WTC11 (cell line): ENCODE data around the gene WSB1. TPM values are rescaled to one million over a fixed set of nuclear protein-coding genes. Genes with fewer than 3 reads are reported as not detected.

ENCODE experiments used
- ATAC-seq: fragments of 200-7000 bp; cut with Tn5 transposase; 2 replicates; pipeline ENCODE4 v1.10.0; 2021; ENCODE audit warnings: mild to moderate bottlenecking, moderate library complexity
- CTCF ChIA-PET: fragments of 300-600 bp; sonication (Branson Sonifier 250); formaldehyde crosslinking; loops from one replicate; lab custom pipeline; 2021; ENCODE audit warnings: antibody characterized with exemption; lab: Charles Lee
- POLR2A ChIA-PET: fragments of 350-600 bp; sonication (Branson Sonifier 250); formaldehyde crosslinking; loops from one replicate; lab custom pipeline; 2021; ENCODE audit warnings: antibody characterized with exemption; lab: Charles Lee
- DNase-seq: peaks from one replicate; pipeline ENCODE4 v3.0.0; 2021; ENCODE audit warnings: low spot score
- H3K27ac Mint-ChIP-seq: 2 replicates; pipeline ENCODE4 v1.8.0; 2021; ENCODE audit warnings: mixed read lengths
- H3K27me3 Mint-ChIP-seq: 2 replicates; pipeline ENCODE4 v1.8.0; 2021; ENCODE audit warnings: low read depth, mild to moderate bottlenecking, moderate library complexity, mixed read lengths
- H3K36me3 Mint-ChIP-seq: 2 replicates; pipeline ENCODE4 v1.8.0; 2021; ENCODE audit warnings: mixed read lengths
- H3K4me1 Mint-ChIP-seq: 2 replicates; pipeline ENCODE4 v1.8.0; 2022; ENCODE audit warnings: mixed read lengths
- H3K4me3 Mint-ChIP-seq: 2 replicates; pipeline ENCODE4 v1.8.0; 2021; ENCODE audit warnings: mild to moderate bottlenecking, moderate library complexity, mixed read lengths
- H3K9me3 Mint-ChIP-seq: 2 replicates; pipeline ENCODE4 v1.8.0; 2021; ENCODE audit warnings: mixed read lengths
- CTCF ChIP-seq: fragments of 200-600 bp; IDR thresholded peaks from 2 replicates; pipeline ENCODE4 v1.8.0; 2022; ENCODE audit warnings: antibody characterized with exemption
- E2F5 ChIP-seq: sonication (generic); formaldehyde crosslinking; IDR thresholded peaks from 2 replicates; pipeline ENCODE4 v1.8.1; 2022; ENCODE audit warnings: mild to moderate bottlenecking, moderate library complexity, missing genetic modification reagents
- ELF4 ChIP-seq: sonication (generic); formaldehyde crosslinking; IDR thresholded peaks from 2 replicates; pipeline ENCODE4 v1.8.1; 2022; ENCODE audit warnings: low read depth, mild to moderate bottlenecking, moderate library complexity, missing genetic modification reagents
- FOXP1 ChIP-seq: sonication (generic); formaldehyde crosslinking; IDR thresholded peaks from 2 replicates; pipeline ENCODE4 v1.8.0; 2022; ENCODE audit warnings: missing genetic modification reagents, mild to moderate bottlenecking, moderate library complexity, borderline replicate concordance
- GRHL2 ChIP-seq: fragments of 250-450 bp; sonication (Bioruptor Pico); IDR thresholded peaks from 2 replicates; pipeline ENCODE4 v1.8.0; 2022; ENCODE audit warnings: mild to moderate bottlenecking, moderate library complexity; ENCODE audit not compliant: insufficient replicate concordance, severe bottlenecking
- JUN ChIP-seq: sonication (generic); formaldehyde crosslinking; IDR thresholded peaks from 2 replicates; pipeline ENCODE4 v1.8.0; 2023; ENCODE audit warnings: mild to moderate bottlenecking, missing genetic modification reagents
- NFATC4 ChIP-seq: fragments of 250-450 bp; sonication (Bioruptor Pico); IDR thresholded peaks from 2 replicates; pipeline ENCODE4 v1.9.0; 2021; ENCODE audit warnings: mild to moderate bottlenecking
- NFYB ChIP-seq: sonication (generic); formaldehyde crosslinking; conservative IDR thresholded peaks from 2 replicates; pipeline ENCODE4 v1.8.0; 2022; ENCODE audit warnings: low read depth, missing genetic modification reagents
- RORB ChIP-seq: fragments of 250-450 bp; sonication (Bioruptor Pico); IDR thresholded peaks from 2 replicates; pipeline ENCODE4 v1.9.0; 2021; ENCODE audit warnings: mild to moderate bottlenecking
- ZNF121 ChIP-seq: sonication (generic); formaldehyde crosslinking; IDR thresholded peaks from 2 replicates; pipeline ENCODE4 v1.8.0; 2023; ENCODE audit warnings: missing genetic modification reagents
- ZNF232 ChIP-seq: sonication (generic); formaldehyde crosslinking; IDR thresholded peaks from 2 replicates; pipeline ENCODE4 v1.8.0; 2022; ENCODE audit warnings: mild to moderate bottlenecking, missing genetic modification reagents
- ZNF263 ChIP-seq: sonication (generic); formaldehyde crosslinking; IDR thresholded peaks from 2 replicates; pipeline ENCODE4 v1.8.1; 2022; ENCODE audit warnings: low read depth, mild to moderate bottlenecking, moderate library complexity, missing genetic modification reagents
- ZNF317 ChIP-seq: sonication (generic); formaldehyde crosslinking; IDR thresholded peaks from 2 replicates; pipeline ENCODE4 v1.8.1; 2023; ENCODE audit warnings: low read depth, mild to moderate bottlenecking, moderate library complexity, missing genetic modification reagents, borderline replicate concordance
- ZNF396 ChIP-seq: fragments of 250-450 bp; sonication (Bioruptor Pico); IDR thresholded peaks from 2 replicates; pipeline ENCODE4 v1.8.0; 2021; ENCODE audit warnings: mild to moderate bottlenecking, moderate library complexity, borderline replicate concordance
- total RNA-seq: library from RNA; stranded (reverse); gene quantifications from 3 replicates; pipeline ENCODE4 v1.2.3, GENCODE V29; 2021
- TF ChIP-seq, protein P1 (sequence below): sonication (generic); formaldehyde crosslinking; IDR thresholded peaks from 2 replicates; pipeline ENCODE4 v1.8.1; 2023; ENCODE audit warnings: mild to moderate bottlenecking, missing genetic modification reagents
- TF ChIP-seq, protein P2 (sequence below): sonication (generic); formaldehyde crosslinking; IDR thresholded peaks from 2 replicates; pipeline ENCODE4 v1.8.0; 2023; ENCODE audit warnings: missing genetic modification reagents, mild to moderate bottlenecking, borderline replicate concordance
- TF ChIP-seq, protein P3 (sequence below): fragments of 250-450 bp; sonication (Bioruptor Pico); IDR thresholded peaks from 2 replicates; pipeline ENCODE4 v1.8.0; 2021; ENCODE audit warnings: mild to moderate bottlenecking
- TF ChIP-seq, protein P4 (sequence below): sonication (generic); formaldehyde crosslinking; IDR thresholded peaks from 2 replicates; pipeline ENCODE4 v1.8.0; 2022; ENCODE audit warnings: mild to moderate bottlenecking, missing genetic modification reagents
- TF ChIP-seq, protein P5 (sequence below): sonication (generic); formaldehyde crosslinking; IDR thresholded peaks from 2 replicates; pipeline ENCODE4 v1.8.1; 2022; ENCODE audit warnings: low read depth, mild to moderate bottlenecking, moderate library complexity, missing genetic modification reagents, borderline replicate concordance

Gene WSB1
- total RNA-seq, 1 experiment from 2014 or later = 167 TPM

GRCh38 chr17:27288183-27288582 lies 5.7 kb upstream of the WSB1 start (continued):
- TF ChIP-seq GRHL2 = no peak

DNA sequence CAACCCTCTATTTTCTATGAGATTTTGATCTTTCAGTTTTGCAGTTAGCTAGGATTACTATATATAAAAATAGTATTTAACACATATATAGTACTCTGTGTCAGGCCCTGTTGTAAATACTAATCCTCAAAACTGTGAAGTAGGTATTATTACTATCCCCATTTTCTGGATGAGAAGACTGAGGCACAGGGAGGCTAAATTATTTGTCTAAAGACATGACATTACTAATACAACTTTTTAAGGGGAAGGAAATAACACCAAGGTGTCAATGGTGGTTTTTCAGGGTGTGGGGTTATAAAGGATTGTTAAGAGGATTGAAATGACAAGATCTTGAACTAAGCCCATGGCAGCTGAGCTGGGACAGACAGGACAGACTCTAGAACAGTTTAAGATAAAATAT lies 4.1 kb upstream of the WSB1 start:
- CTCF ChIA-PET = interaction anchor here (0.6 to 1.3 kb wide), 4 partner anchors 21 to 218 kb away, joined by 3 to 5 read pairs (median 3); no protein-coding TSS in a partner anchor
- POLR2A ChIA-PET = interaction anchor here (0.7 kb wide), 1 partner anchor 13 kb away, joined by 4 read pairs; no protein-coding TSS in a partner anchor
- H3K27ac Mint-ChIP-seq = no peak overlapping the region
- ATAC-seq = no peak
- no peaks in the 10 kb centered on the region for H3K36me3 Mint-ChIP-seq
- peaks cover 13% of the 10 kb centered on the region for H3K4me1 Mint-ChIP-seq
- no peak for TF ChIP-seq ZNF232 (CRISPR knock-in tag)
- TF ChIP-seq FOXP1 = no peak
- no peak for TF ChIP-seq RORB (CRISPR knock-in tag)
- no peak for TF ChIP-seq NFYB
- no peak for TF ChIP-seq ZNF263 (CRISPR knock-in tag)
- no peak for TF ChIP-seq E2F5 (CRISPR knock-in tag)
- no peak for TF ChIP-seq CTCF
- TF ChIP-seq, protein P1, sequence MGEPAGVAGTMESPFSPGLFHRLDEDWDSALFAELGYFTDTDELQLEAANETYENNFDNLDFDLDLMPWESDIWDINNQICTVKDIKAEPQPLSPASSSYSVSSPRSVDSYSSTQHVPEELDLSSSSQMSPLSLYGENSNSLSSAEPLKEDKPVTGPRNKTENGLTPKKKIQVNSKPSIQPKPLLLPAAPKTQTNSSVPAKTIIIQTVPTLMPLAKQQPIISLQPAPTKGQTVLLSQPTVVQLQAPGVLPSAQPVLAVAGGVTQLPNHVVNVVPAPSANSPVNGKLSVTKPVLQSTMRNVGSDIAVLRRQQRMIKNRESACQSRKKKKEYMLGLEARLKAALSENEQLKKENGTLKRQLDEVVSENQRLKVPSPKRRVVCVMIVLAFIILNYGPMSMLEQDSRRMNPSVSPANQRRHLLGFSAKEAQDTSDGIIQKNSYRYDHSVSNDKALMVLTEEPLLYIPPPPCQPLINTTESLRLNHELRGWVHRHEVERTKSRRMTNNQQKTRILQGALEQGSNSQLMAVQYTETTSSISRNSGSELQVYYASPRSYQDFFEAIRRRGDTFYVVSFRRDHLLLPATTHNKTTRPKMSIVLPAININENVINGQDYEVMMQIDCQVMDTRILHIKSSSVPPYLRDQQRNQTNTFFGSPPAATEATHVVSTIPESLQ (CRISPR knock-in tag) = no peak
- TF ChIP-seq, all 79 proteins: peak for 0
- DNase-seq = no peak
- Mint-ChIP-seq H3K4me3 (no peak overlapping the region), H3K27me3 (no peaks in the 10 kb centered on the region; the same call in 1 of the 2 replicates), H3K9me3 (no peaks in the 10 kb centered on the region)

DNA sequence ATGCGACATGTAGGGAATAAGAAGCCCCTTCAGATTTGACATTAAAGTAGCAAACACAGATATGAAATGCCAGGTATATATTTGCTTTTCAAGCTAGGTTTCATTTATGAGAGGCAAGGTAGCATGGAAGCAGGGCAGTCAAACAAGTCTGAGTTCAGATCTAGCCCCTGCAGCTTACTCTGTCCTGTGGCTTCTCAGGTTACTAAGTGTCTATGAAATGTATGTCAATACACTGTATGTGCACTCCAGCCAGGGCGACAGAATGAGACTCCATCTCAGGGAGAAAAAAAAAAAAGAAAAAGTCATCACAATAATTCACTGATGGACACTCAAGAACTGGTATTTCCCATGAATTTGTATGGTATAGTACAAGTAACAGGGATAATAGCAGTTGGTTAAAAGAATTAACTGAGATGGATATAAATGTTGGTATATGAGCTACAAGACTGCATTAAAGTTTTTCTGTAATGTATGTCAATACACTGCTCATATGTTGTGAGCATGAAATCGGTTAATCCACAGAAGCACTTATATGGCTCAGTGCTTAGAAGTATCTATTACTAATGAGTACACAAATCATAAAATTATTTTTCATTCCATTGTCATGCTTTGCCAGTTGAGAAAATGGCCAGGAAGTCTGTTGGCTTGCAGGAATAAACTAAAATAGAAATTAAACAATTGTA lies 2.9 kb upstream of the WSB1 start:
- DNase-seq (no peak), ATAC-seq (no peak)
- Mint-ChIP-seq H3K9me3 (no peaks in the 10 kb centered on the region), H3K27ac (no peak overlapping the region), H3K27me3 (no peaks in the 10 kb centered on the region), H3K36me3 (no peaks in the 10 kb centered on the region), H3K4me1 (peaks cover 19% of the 10 kb centered on the region), H3K4me3 (no peak overlapping the region)
- ChIA-PET CTCF (interaction anchor here (1.2 to 1.5 kb wide), 2 partner anchors 22 to 465 kb away, joined by 3 read pairs; no protein-coding TSS in a partner anchor), POLR2A (no interaction called here)
- TF ChIP-seq, protein P2, sequence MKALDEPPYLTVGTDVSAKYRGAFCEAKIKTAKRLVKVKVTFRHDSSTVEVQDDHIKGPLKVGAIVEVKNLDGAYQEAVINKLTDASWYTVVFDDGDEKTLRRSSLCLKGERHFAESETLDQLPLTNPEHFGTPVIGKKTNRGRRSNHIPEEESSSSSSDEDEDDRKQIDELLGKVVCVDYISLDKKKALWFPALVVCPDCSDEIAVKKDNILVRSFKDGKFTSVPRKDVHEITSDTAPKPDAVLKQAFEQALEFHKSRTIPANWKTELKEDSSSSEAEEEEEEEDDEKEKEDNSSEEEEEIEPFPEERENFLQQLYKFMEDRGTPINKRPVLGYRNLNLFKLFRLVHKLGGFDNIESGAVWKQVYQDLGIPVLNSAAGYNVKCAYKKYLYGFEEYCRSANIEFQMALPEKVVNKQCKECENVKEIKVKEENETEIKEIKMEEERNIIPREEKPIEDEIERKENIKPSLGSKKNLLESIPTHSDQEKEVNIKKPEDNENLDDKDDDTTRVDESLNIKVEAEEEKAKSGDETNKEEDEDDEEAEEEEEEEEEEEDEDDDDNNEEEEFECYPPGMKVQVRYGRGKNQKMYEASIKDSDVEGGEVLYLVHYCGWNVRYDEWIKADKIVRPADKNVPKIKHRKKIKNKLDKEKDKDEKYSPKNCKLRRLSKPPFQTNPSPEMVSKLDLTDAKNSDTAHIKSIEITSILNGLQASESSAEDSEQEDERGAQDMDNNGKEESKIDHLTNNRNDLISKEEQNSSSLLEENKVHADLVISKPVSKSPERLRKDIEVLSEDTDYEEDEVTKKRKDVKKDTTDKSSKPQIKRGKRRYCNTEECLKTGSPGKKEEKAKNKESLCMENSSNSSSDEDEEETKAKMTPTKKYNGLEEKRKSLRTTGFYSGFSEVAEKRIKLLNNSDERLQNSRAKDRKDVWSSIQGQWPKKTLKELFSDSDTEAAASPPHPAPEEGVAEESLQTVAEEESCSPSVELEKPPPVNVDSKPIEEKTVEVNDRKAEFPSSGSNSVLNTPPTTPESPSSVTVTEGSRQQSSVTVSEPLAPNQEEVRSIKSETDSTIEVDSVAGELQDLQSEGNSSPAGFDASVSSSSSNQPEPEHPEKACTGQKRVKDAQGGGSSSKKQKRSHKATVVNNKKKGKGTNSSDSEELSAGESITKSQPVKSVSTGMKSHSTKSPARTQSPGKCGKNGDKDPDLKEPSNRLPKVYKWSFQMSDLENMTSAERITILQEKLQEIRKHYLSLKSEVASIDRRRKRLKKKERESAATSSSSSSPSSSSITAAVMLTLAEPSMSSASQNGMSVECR (CRISPR knock-in tag) = no peak
- TF ChIP-seq JUN (CRISPR knock-in tag) = no peak
- no peak for TF ChIP-seq ZNF121 (CRISPR knock-in tag)
- no peak for TF ChIP-seq ELF4 (CRISPR knock-in tag)
- TF ChIP-seq ZNF396 = no peak
- no peak for TF ChIP-seq NFATC4 (CRISPR knock-in tag)
- TF ChIP-seq ZNF317 (CRISPR knock-in tag) = no peak
- TF ChIP-seq, protein P3, sequence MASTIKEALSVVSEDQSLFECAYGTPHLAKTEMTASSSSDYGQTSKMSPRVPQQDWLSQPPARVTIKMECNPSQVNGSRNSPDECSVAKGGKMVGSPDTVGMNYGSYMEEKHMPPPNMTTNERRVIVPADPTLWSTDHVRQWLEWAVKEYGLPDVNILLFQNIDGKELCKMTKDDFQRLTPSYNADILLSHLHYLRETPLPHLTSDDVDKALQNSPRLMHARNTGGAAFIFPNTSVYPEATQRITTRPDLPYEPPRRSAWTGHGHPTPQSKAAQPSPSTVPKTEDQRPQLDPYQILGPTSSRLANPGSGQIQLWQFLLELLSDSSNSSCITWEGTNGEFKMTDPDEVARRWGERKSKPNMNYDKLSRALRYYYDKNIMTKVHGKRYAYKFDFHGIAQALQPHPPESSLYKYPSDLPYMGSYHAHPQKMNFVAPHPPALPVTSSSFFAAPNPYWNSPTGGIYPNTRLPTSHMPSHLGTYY = no peak
- TF ChIP-seq, protein P4, sequence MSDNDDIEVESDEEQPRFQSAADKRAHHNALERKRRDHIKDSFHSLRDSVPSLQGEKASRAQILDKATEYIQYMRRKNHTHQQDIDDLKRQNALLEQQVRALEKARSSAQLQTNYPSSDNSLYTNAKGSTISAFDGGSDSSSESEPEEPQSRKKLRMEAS (CRISPR knock-in tag) = no peak
- TF ChIP-seq, protein P5, sequence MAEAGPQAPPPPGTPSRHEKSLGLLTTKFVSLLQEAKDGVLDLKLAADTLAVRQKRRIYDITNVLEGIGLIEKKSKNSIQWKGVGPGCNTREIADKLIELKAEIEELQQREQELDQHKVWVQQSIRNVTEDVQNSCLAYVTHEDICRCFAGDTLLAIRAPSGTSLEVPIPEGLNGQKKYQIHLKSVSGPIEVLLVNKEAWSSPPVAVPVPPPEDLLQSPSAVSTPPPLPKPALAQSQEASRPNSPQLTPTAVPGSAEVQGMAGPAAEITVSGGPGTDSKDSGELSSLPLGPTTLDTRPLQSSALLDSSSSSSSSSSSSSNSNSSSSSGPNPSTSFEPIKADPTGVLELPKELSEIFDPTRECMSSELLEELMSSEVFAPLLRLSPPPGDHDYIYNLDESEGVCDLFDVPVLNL (CRISPR knock-in tag) = no peak
